BLaER1 (cell line): ENCODE data around the gene TIMM44.

Experiments used
- H3K27ac ChIP-seq: shearing (Covaris generic); formaldehyde crosslinking; 2 replicates; pipeline ENCODE4 v1.8.1; 2022
- H3K27me3 ChIP-seq: shearing (Covaris generic); formaldehyde crosslinking; 2 replicates; pipeline ENCODE4 v1.8.1; 2022
- H3K36me3 ChIP-seq: shearing (Covaris generic); formaldehyde crosslinking; 2 replicates; pipeline ENCODE4 v1.8.1; 2022
- H3K4me1 ChIP-seq: shearing (Covaris generic); formaldehyde crosslinking; 2 replicates; pipeline ENCODE4 v1.8.1; 2022
- H3K4me2 ChIP-seq: shearing (Covaris generic); formaldehyde crosslinking; 2 replicates; pipeline ENCODE4 v1.8.1; 2022
- H3K4me3 ChIP-seq: shearing (Covaris generic); formaldehyde crosslinking; 2 replicates; pipeline ENCODE4 v1.8.1; 2022
- H3K9ac ChIP-seq: shearing (Covaris generic); formaldehyde crosslinking; 2 replicates; pipeline ENCODE4 v1.8.1; 2022
- H3K9me3 ChIP-seq: shearing (Covaris generic); formaldehyde crosslinking; 2 replicates; pipeline ENCODE4 v1.8.1; 2022
- H4K20me1 ChIP-seq: shearing (Covaris generic); formaldehyde crosslinking; 2 replicates; pipeline ENCODE4 v1.8.1; 2022
- Cebpa-rat ChIP-seq: shearing (Covaris generic); IDR thresholded peaks from 2 replicates; pipeline ENCODE4 v1.8.1; 2022

The TIMM44 gene

GRCh38 chr19:7910321-7911161 lies 32.9 kb downstream of the TIMM44 start:
- peaks cover 99% of the 10 kb centered on the region for H4K20me1 ChIP-seq
- no peak overlapping the region for H3K9ac ChIP-seq
- H3K36me3 ChIP-seq = peaks cover 56% of the 10 kb centered on the region
- no peak for TF ChIP-seq Cebpa-rat
- no peak overlapping the region for H3K27ac ChIP-seq
- peaks cover 83% of the 10 kb centered on the region for H3K4me1 ChIP-seq
- H3K9me3 ChIP-seq = no peaks in the 10 kb centered on the region
- no peak overlapping the region for H3K4me3 ChIP-seq
- H3K4me2 ChIP-seq = peak overlapping the region; percentile 98
- H3K27me3 ChIP-seq = peaks cover 25% of the 10 kb centered on the region

- Histone ChIP-seq H3K36me3 (peaks cover 53% of the 10 kb centered on the region), H3K9ac (no peak overlapping the region), H3K9me3 (no peaks in the 10 kb centered on the region), H4K20me1 (peaks cover 99% of the 10 kb centered on the region), H3K4me2 (peak overlapping the region; percentile 98), H3K4me3 (no peak overlapping the region), H3K27ac (peak overlapping the region; percentile 35; the same call in 1 of the 2 replicates), H3K27me3 (peaks cover 15% of the 10 kb centered on the region), H3K4me1 (peaks cover 89% of the 10 kb centered on the region)
- TF ChIP-seq Cebpa-rat = no peak
Observed at GRCh38 chr19:7909471-7910067, 33.9 kb downstream of the TIMM44 start.

- Histone ChIP-seq H3K9me3 (no peaks in the 10 kb centered on the region), H3K4me3 (no peak overlapping the region), H3K4me1 (peaks cover 92% of the 10 kb centered on the region), H4K20me1 (peaks cover 98% of the 10 kb centered on the region), H3K36me3 (peaks cover 52% of the 10 kb centered on the region), H3K27ac (peak overlapping the region; percentile 35; the same call in 1 of the 2 replicates), H3K4me2 (peak overlapping the region; percentile 98), H3K9ac (peak overlapping the region; percentile 60; the same call in 1 of the 2 replicates), H3K27me3 (peaks cover 9% of the 10 kb centered on the region)
- no peak for TF ChIP-seq Cebpa-rat
Observed at GRCh38 chr19:7908742-7909461, 34.6 kb downstream of the TIMM44 start.

- H3K4me2 ChIP-seq = peak overlapping the region; percentile 98
- H3K4me1 ChIP-seq = peaks cover 88% of the 10 kb centered on the region
- TF ChIP-seq Cebpa-rat = no peak
- H3K4me3 ChIP-seq = no peak overlapping the region
- H4K20me1 ChIP-seq = peaks cover 91% of the 10 kb centered on the region
- peaks cover 52% of the 10 kb centered on the region for H3K36me3 ChIP-seq
- H3K9me3 ChIP-seq = no peaks in the 10 kb centered on the region
- peaks cover 2% of the 10 kb centered on the region for H3K27me3 ChIP-seq
- peak overlapping the region; percentile 46 for H3K27ac ChIP-seq
- H3K9ac ChIP-seq = peak overlapping the region; percentile 60; the same call in 1 of the 2 replicates
Observed at GRCh38 chr19:7908078-7908699, 35.3 kb downstream of the TIMM44 start.

GRCh38 chr19:7907544-7907943 lies 35.9 kb downstream of the TIMM44 start:
- no peaks in the 10 kb centered on the region for H3K9me3 ChIP-seq
- no peaks in the 10 kb centered on the region for H3K27me3 ChIP-seq
- H4K20me1 ChIP-seq = peaks cover 85% of the 10 kb centered on the region
- H3K27ac ChIP-seq = peak overlapping the region; percentile 67
- peak overlapping the region; percentile 31; the same call in 1 of the 2 replicates for H3K4me3 ChIP-seq
- H3K9ac ChIP-seq = peak overlapping the region; percentile 60; the same call in 1 of the 2 replicates
- peak overlapping the region; percentile 98 for H3K4me2 ChIP-seq
- no peak for TF ChIP-seq Cebpa-rat
- peaks cover 52% of the 10 kb centered on the region for H3K36me3 ChIP-seq
- peaks cover 88% of the 10 kb centered on the region for H3K4me1 ChIP-seq

- Histone ChIP-seq H3K9ac (peak overlapping the region; percentile 60; the same call in 1 of the 2 replicates), H4K20me1 (peaks cover 81% of the 10 kb centered on the region), H3K4me1 (peaks cover 89% of the 10 kb centered on the region), H3K9me3 (no peaks in the 10 kb centered on the region), H3K27me3 (no peaks in the 10 kb centered on the region), H3K27ac (peak overlapping the region; percentile 67), H3K36me3 (peaks cover 50% of the 10 kb centered on the region), H3K4me2 (peak overlapping the region; percentile 98), H3K4me3 (peak overlapping the region; percentile 31; the same call in 1 of the 2 replicates)
- no peak for TF ChIP-seq Cebpa-rat
Observed at GRCh38 chr19:7907122-7907521, 36.3 kb downstream of the TIMM44 start.

GRCh38 chr19:7905859-7906258 lies 37.6 kb downstream of the TIMM44 start:
- peak overlapping the region; percentile 56 for H3K9ac ChIP-seq
- TF ChIP-seq Cebpa-rat = no peak
- H3K9me3 ChIP-seq = no peaks in the 10 kb centered on the region
- no peak overlapping the region for H3K4me3 ChIP-seq
- peak overlapping the region; percentile 98 for H3K4me2 ChIP-seq
- H4K20me1 ChIP-seq = peaks cover 69% of the 10 kb centered on the region
- no peaks in the 10 kb centered on the region for H3K27me3 ChIP-seq
- H3K27ac ChIP-seq = no peak overlapping the region
- H3K4me1 ChIP-seq = peaks cover 76% of the 10 kb centered on the region
- H3K36me3 ChIP-seq = peaks cover 37% of the 10 kb centered on the region

GRCh38 chr19:7905268-7905667 lies 38.2 kb downstream of the TIMM44 start:
- H3K27me3 ChIP-seq = no peaks in the 10 kb centered on the region
- peak overlapping the region; percentile 86 for H3K4me3 ChIP-seq
- H3K4me1 ChIP-seq = peaks cover 74% of the 10 kb centered on the region
- H3K9ac ChIP-seq = peak overlapping the region; percentile 56
- TF ChIP-seq Cebpa-rat = no peak
- H3K9me3 ChIP-seq = no peaks in the 10 kb centered on the region
- H3K36me3 ChIP-seq = peaks cover 32% of the 10 kb centered on the region
- no peak overlapping the region; the same call in 1 of the 2 replicates for H3K27ac ChIP-seq
- peaks cover 63% of the 10 kb centered on the region for H4K20me1 ChIP-seq
- peak overlapping the region; percentile 98 for H3K4me2 ChIP-seq
